T-cell (primary cell): Measurements from ENCODE around the gene GPATCH2L. TPM values are rescaled to one million over a fixed set of nuclear protein-coding genes. Genes with fewer than 3 reads are reported as not detected.
A peak's percentile ranks its signal among the peaks of the same experiment; 100 is the strongest.

Experiments used
- ATAC-seq, 4 experiments: fragments of 200-7000 bp in 3 of 4; fragments of 150-1000 bp in 1 of 4; cut with Tn5 transposase; replicated peaks in 1 of 4; 1 replicate in 3 of 4; 2 replicates in 1 of 4; pipeline ENCODE4 v1.10.0; 2021; ENCODE audit warnings: moderate library complexity in 3 of 4, mild to moderate bottlenecking in 2 of 4, moderate number of reproducible peaks in 1 of 4
- CTCF ChIA-PET, 2 donors: fragments of 300-600 bp; sonication (Branson Sonifier 250); formaldehyde crosslinking; loops; one replicate each; lab custom pipeline; 2022; ENCODE audit warnings: antibody characterized with exemption in 2 of 2; lab: Charles Lee
- POLR2A ChIA-PET, 2 donors: fragments of 300-600 bp; sonication (Branson Sonifier 250); formaldehyde crosslinking; loops; one replicate each; lab custom pipeline; 2022; ENCODE audit warnings: antibody characterized with exemption in 2 of 2; lab: Charles Lee
- DNase-seq, 35 experiments: peaks; one replicate each; pipeline versions ENCODE4 v3.0.0 to v3.0.0-alpha.2; 2013 to 2023
- H3K27ac ChIP-seq: one replicate; pipeline ENCODE4 v1.5.1; 2013; ENCODE audit warnings: low read length
- H3K27me3 ChIP-seq, 2 experiments: replicated peaks in 1 of 2; 1 replicate in 1 of 2; 2 replicates in 1 of 2; pipeline versions ENCODE4 v1.6.1 to v1.7.0; 2013; ENCODE audit warnings: low read length in 1 of 2, mixed read lengths in 1 of 2; ENCODE audit not compliant: control insufficient read depth in 2 of 2, insufficient read depth in 2 of 2; ENCODE audit errors: extremely low read depth in 1 of 2
- H3K36me3 ChIP-seq, 2 donors: 1 replicate in 1 of 2; 2 replicates in 1 of 2; pipeline versions ENCODE4 v1.6.1 to v1.7.0; 2013; ENCODE audit warnings: low read length in 1 of 2; ENCODE audit not compliant: control insufficient read depth in 2 of 2, insufficient read depth in 1 of 2; ENCODE audit errors: extremely low read depth in 1 of 2
- H3K4me1 ChIP-seq, 2 experiments: 1 replicate in 1 of 2; 2 replicates in 1 of 2; pipeline versions ENCODE4 v1.6.1 to v1.7.0; 2013; ENCODE audit warnings: low read length in 2 of 2, mixed read lengths in 1 of 2; ENCODE audit not compliant: insufficient read depth in 2 of 2, control insufficient read depth in 1 of 2; ENCODE audit errors: extremely low read depth in 1 of 2
- H3K4me3 ChIP-seq, 2 donors: 1 replicate in 1 of 2; 2 replicates in 1 of 2; pipeline versions ENCODE4 v1.5.1 to v1.7.0; 2013; ENCODE audit warnings: mild to moderate bottlenecking in 2 of 2, low read length in 1 of 2, moderate library complexity in 1 of 2; ENCODE audit not compliant: control insufficient read depth in 1 of 2; ENCODE audit errors: extremely low read depth in 1 of 2
- H3K9me3 ChIP-seq: 2 replicates; pipeline ENCODE4 v1.7.0; 2013
- H3K27ac Mint-ChIP-seq, 2 donors: one replicate each; pipeline ENCODE4 v1.8.0; 2020 to 2021; ENCODE audit warnings: mild to moderate bottlenecking in 2 of 2, mixed read lengths in 2 of 2
- H3K27me3 Mint-ChIP-seq, 2 donors: one replicate each; pipeline ENCODE4 v1.8.0; 2021 to 2022; ENCODE audit warnings: mixed read lengths in 2 of 2
- H3K36me3 Mint-ChIP-seq: one replicate; pipeline ENCODE4 v1.8.0; 2021; ENCODE audit warnings: mixed read lengths
- H3K4me1 Mint-ChIP-seq, 3 donors: one replicate each; pipeline ENCODE4 v1.8.0; 2020 to 2022; ENCODE audit warnings: mixed read lengths in 3 of 3, mild to moderate bottlenecking in 1 of 3
- H3K4me3 Mint-ChIP-seq, 3 donors: one replicate each; pipeline ENCODE4 v1.8.0; 2020 to 2022; ENCODE audit warnings: mild to moderate bottlenecking in 3 of 3, mixed read lengths in 3 of 3, moderate library complexity in 3 of 3
- H3K9me3 Mint-ChIP-seq, 3 donors: one replicate each; pipeline ENCODE4 v1.8.0; 2020 to 2022; ENCODE audit warnings: mixed read lengths in 3 of 3
- WGBS: methylation state at CpG from one replicate; pipeline ENCODE4 v1.1.5; 2013; ENCODE audit warnings: missing lambda C conversion rate; ENCODE audit not compliant: insufficient coverage; 5-methylcytosine and 5-hydroxymethylcytosine counted together
- total RNA-seq, 35 experiments: library from RNA in 6 of 35; stranded (reverse) in 6 of 35; fragments of 120-200 nt in 1 of 35; gene quantifications; one replicate each; pipeline versions ENCODE4 v1.2.1 to v1.2.4 and lab custom pipeline; 2013 to 2026

GPATCH2L gene
- total RNA-seq, 5 donors from 2014 or later (not counting 1 experiment from before 2014, with no cell fraction given), result 58.5 to 74.6 (median 72.1) TPM

DNA sequence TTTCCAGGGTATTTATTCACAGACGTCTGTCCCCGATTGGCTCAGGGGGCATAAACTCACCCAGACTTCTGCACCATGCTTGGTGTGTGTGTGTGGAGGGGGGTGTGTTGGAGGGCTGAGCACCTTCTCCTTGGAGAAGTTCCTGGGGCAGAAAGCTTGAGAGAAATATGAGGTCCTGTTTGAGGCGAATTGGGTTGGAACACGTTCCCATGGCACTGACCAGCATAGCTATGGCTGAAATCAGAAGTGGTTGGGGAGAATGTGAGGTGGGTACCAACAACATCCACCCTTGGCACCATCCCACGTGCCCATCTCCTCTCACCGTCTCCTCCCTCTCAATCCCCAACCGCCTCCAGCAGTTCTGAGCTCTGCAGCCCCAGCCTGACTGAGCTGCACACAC, 16.0 kb upstream of the GPATCH2L start:
- Histone ChIP-seq H3K9me3 (no peaks in the 10 kb centered on the region), H3K4me3 (no peak overlapping the region), H3K36me3 (no peaks in the 10 kb centered on the region), H3K27ac (no peak overlapping the region), H3K27me3 (peaks cover 18 to 70% of the 10 kb centered on the region in 2 experiments), H3K4me1 (no peaks in the 10 kb centered on the region)
- Mint-ChIP-seq H3K36me3 (no peaks in the 10 kb centered on the region), H3K27ac (no peak overlapping the region), H3K27me3 (peaks cover 76 to 89% of the 10 kb centered on the region in 2 donors), H3K4me1 (peaks cover 7 to 16% (median 10%) of the 10 kb centered on the region in 3 donors), H3K9me3 (peaks cover 0 to 5% (median 0%) of the 10 kb centered on the region in 3 donors), H3K4me3 (no peak overlapping the region)
- DNase-seq (no peak), ATAC-seq (no peak)
- 80% methylated on average over 2 of the region's 7 CpGs for WGBS
- POLR2A ChIA-PET, result no interaction called here
- CTCF ChIA-PET, result no interaction called here

DNA sequence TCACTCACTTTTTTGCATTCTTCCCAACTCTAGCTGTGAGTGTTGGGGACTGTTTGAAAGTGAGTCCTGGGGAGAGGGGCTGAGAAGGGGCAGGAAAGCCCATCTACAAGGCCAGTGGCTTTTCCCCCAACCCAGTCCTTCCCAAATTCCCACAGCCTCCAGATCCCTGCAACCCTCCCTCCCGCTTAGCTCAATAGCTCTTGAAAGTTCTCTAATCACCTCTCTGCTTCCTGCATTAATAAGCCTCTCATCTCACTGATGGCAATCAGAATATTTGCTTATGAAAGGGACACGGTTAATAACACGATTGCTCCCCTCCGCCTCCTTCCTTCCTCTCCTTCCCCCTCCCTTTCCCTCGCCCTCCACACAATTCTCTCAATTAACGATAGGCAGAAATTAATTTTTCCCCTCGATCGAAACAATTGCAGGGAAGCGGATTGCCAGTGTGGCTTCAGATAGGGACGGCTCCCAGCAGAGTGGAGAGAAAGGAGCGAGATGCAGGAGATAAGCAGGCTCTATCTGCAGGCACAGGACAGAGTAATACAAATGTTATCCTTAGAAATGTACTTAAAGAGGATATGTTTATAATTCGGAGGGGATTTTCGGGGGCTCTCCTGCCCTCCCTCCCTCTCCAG, 15.1 kb upstream of the GPATCH2L start:
- ChIA-PET CTCF (no interaction called here), POLR2A (no interaction called here)
- Histone ChIP-seq H3K4me1 (no peaks in the 10 kb centered on the region), H3K9me3 (no peaks in the 10 kb centered on the region), H3K27me3 (peaks cover 19 to 63% of the 10 kb centered on the region in 2 experiments), H3K36me3 (no peaks in the 10 kb centered on the region), H3K4me3 (no peak overlapping the region), H3K27ac (no peak overlapping the region)
- Mint-ChIP-seq H3K27ac (no peak overlapping the region), H3K4me1 (peaks cover 7 to 15% (median 10%) of the 10 kb centered on the region in 3 donors), H3K4me3 (no peak overlapping the region), H3K36me3 (no peaks in the 10 kb centered on the region), H3K27me3 (peaks cover 75 to 91% of the 10 kb centered on the region in 2 donors), H3K9me3 (peaks cover 0 to 5% (median 2%) of the 10 kb centered on the region in 3 donors)
- WGBS, result 19% methylated on average over 4 of the region's 13 CpGs
- ATAC-seq, result no peak
- no peak for DNase-seq

DNA sequence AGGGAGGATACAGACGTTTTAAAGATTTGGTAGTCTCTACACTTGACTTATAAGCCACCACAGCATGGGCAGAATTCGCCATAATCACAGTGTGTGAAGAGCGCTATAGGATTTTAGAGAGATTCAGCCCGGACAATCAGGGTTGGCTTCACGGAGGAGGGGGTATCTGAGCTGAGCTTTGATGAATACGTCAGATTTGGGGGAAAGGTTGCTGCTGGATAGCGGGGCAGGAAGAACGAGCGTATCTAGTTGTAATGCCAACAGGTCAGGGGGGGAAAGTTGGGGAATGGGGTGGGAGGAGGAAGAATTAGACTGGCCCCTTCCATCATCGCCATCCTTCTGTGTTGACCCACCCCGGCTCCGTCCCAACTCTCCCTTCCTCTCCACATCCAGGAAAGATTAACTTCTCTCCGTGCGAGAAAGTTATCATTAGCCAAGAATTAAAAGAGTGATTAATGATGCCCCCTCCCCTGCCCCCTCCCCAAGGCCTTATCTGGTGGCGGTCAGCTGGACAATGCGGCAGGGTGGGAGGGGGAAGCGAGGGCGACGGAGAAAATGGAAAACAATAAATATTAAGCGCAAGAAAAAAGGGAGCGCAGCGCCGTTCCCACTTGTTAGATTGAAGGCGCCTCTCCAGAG, 13.5 kb upstream of the GPATCH2L start:
- H3K36me3 Mint-ChIP-seq, result no peaks in the 10 kb centered on the region
- peaks cover 65 to 79% of the 10 kb centered on the region in 2 donors for H3K27me3 Mint-ChIP-seq
- DNase-seq (no peak), ATAC-seq (no peak)
- 8% methylated on average over 12 of the region's 24 CpGs for WGBS
- H3K4me3 Mint-ChIP-seq, result peak overlapping the region in 1 of 3 donors; percentile 27
- Histone ChIP-seq H3K4me1 (no peaks in the 10 kb centered on the region), H3K27me3 (peaks cover 11 to 67% of the 10 kb centered on the region in 2 experiments), H3K27ac (no peak overlapping the region), H3K36me3 (no peaks in the 10 kb centered on the region), H3K4me3 (no peak overlapping the region), H3K9me3 (no peaks in the 10 kb centered on the region)
- peaks cover 7 to 10% (median 9%) of the 10 kb centered on the region in 3 donors for H3K4me1 Mint-ChIP-seq
- ChIA-PET POLR2A (no interaction called here), CTCF (interaction anchor here in 1 of 2 donors (0.5 to 0.7 kb wide), 2 partner anchors 46 to 1009 kb away, joined by 3 to 5 read pairs; no protein-coding TSS in a partner anchor)
- peak overlapping the region in 1 of 2 donors; percentile 20 for H3K27ac Mint-ChIP-seq
- peaks cover 2 to 10% (median 5%) of the 10 kb centered on the region in 3 donors for H3K9me3 Mint-ChIP-seq

DNA sequence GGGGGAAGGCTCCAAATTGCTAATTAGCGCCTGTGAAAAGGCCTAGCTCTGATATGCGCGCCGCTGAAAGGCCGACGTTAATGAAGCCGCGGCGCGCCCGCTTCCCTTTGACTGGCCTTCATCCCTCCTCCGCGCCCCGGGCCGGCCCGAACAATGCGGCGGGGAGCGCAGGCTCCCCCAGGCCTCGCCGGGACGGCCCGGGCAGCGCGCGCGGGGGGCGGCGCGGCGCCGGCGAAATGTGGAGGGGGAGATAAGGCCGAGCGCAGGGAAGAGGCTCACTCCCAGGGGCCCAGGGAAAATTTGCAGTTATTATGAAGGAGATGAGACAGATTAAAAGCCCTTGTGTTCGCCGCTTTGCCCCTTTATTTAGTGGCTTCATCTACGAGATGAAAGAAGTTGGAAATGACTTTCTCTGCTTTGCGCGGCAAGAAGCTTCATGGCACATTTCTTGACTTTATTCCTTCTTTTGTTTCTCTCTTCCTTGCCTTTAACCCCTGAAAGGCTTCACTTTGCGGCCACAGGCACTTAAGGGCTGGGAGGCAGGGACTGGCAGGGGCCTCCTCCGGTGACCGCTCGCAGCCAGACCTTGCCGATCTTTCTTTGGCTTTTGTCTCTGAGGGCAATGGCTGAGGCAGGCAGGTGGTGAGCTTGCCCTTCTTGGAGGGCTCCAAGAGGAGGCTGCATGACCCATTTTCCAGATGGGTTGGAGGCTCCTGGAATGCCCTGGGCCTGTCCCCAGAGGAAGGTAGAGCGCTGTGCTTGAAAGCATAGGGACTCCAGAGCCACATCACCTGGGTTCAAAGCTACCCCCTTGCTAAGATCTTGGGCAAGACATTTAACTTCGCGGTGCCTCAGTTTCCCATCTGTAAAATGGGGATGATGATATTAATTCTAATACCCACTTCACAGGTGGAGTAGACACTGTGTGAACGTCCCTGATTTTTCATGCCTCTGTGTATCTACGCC, 12.7 kb upstream of the GPATCH2L start:
- peaks cover 4 to 14% (median 10%) of the 10 kb centered on the region in 3 donors for H3K9me3 Mint-ChIP-seq
- CTCF ChIA-PET, result interaction anchor here in 1 of 2 donors (0.7 kb wide), 1 partner anchor 46 kb away, joined by 5 read pairs; no protein-coding TSS in a partner anchor
- DNase-seq, result no peak

DNA sequence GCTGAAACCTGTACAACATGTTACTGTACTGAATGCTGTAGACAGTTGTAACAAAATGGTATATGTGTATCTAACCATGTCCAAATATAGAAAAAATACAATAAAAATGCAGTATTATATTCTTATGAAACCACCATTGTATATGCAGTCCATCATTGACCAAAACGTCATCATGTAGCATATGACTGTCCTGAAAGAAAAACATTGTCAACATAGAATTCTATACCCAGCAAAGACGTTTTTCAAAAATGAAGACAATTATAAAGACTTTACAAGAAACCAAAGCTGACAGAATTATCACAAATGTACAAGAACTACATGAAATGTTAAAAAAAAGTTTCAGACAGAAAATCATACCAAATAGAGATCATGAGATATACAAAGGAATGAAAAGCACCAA, 8.1 kb upstream of the GPATCH2L start:
- H3K27ac ChIP-seq, result no peak overlapping the region
- Mint-ChIP-seq H3K4me1 (peaks cover 0 to 3% (median 2%) of the 10 kb centered on the region in 3 donors), H3K9me3 (peaks cover 4 to 26% (median 21%) of the 10 kb centered on the region in 3 donors), H3K36me3 (no peaks in the 10 kb centered on the region), H3K27me3 (peaks cover 31 to 39% of the 10 kb centered on the region in 2 donors), H3K27ac (no peak overlapping the region), H3K4me3 (no peak overlapping the region)
- no peaks in the 10 kb centered on the region for H3K4me1 ChIP-seq
- ATAC-seq (no peak), DNase-seq (no peak)
- H3K36me3 ChIP-seq, result no peaks in the 10 kb centered on the region
- peaks cover 14 to 25% of the 10 kb centered on the region in 2 experiments for H3K27me3 ChIP-seq
- ChIA-PET CTCF (no interaction called here), POLR2A (no interaction called here)
- peaks cover 4% of the 10 kb centered on the region for H3K9me3 ChIP-seq
- WGBS, result no CpG with 5 or more reads among the region's 2 CpGs
- no peak overlapping the region for H3K4me3 ChIP-seq

More for the DNA sequence above, 12.7 kb upstream of the GPATCH2L start:
- no peak overlapping the region for H3K4me3 ChIP-seq
- POLR2A ChIA-PET, result no interaction called here
- H3K4me1 Mint-ChIP-seq, result peaks cover 7 to 10% (median 9%) of the 10 kb centered on the region in 3 donors
- no peaks in the 10 kb centered on the region for H3K4me1 ChIP-seq
- H3K27me3 Mint-ChIP-seq, result peaks cover 59 to 71% of the 10 kb centered on the region in 2 donors
- H3K4me3 Mint-ChIP-seq, result peak overlapping the region in 1 of 3 donors; percentile 32
- no peaks in the 10 kb centered on the region for H3K36me3 ChIP-seq
- 10% methylated on average over 44 of the region's 50 CpGs for WGBS
- H3K27me3 ChIP-seq, result peaks cover 11 to 63% of the 10 kb centered on the region in 2 experiments
- no peak overlapping the region for H3K27ac Mint-ChIP-seq
- H3K36me3 Mint-ChIP-seq, result no peaks in the 10 kb centered on the region
- ATAC-seq, result no peak
- no peak overlapping the region for H3K27ac ChIP-seq
- peaks cover 4% of the 10 kb centered on the region for H3K9me3 ChIP-seq

DNA sequence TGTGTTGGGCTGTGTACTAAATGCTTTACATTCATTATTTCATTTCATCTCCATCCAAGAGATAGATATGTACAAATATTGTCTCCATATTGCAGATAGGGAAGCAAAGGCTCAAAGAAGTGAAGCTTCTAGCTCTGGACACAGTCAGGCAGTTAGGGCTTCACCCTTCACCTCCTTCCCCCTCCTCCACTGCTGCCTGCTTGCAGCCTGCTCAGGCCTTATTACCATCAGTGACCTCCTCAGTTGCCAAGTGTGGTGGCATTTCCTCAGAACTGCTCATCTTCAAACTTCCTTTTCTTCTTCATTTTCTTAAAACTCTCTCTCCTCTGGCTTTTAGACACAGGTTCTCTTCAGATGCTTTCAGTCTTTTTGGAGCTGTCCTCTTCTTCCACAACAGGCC, 4.7 kb upstream of the GPATCH2L start:
- H3K27ac ChIP-seq, result no peak overlapping the region
- H3K4me3 Mint-ChIP-seq, result no peak overlapping the region

More for the DNA sequence above, 4.7 kb upstream of the GPATCH2L start:
- H3K27me3 Mint-ChIP-seq, result peaks cover 9 to 10% of the 10 kb centered on the region in 2 donors
- DNase-seq, result no peak
- ATAC-seq, result no peak
- H3K4me3 ChIP-seq, result no peak overlapping the region
- H3K4me1 ChIP-seq, result peaks cover 0 to 5% of the 10 kb centered on the region in 2 experiments
- H3K36me3 ChIP-seq, result no peaks in the 10 kb centered on the region
- ChIA-PET POLR2A (no interaction called here), CTCF (no interaction called here)
- H3K27ac Mint-ChIP-seq, result no peak overlapping the region
- H3K4me1 Mint-ChIP-seq, result peaks cover 9 to 12% (median 11%) of the 10 kb centered on the region in 3 donors
- H3K27me3 ChIP-seq, result peaks cover 6% of the 10 kb centered on the region in 2 experiments
- peaks cover 4 to 23% (median 20%) of the 10 kb centered on the region in 3 donors for H3K9me3 Mint-ChIP-seq
- H3K36me3 Mint-ChIP-seq, result no peaks in the 10 kb centered on the region
- H3K9me3 ChIP-seq, result peaks cover 4% of the 10 kb centered on the region
